DOHH2 (cell line): ENCODE data around the gene ENOPH1.

Source experiments
- H3F3A ChIP-seq: fragments of 200-600 bp; sonication (generic), shearing (Covaris generic); 2 replicates; pipeline ENCODE4 v1.6.0; 2016; ENCODE audit warnings: antibody characterized with exemption, mild to moderate bottlenecking; ENCODE audit not compliant: control insufficient read depth, insufficient read depth
- H3K27ac ChIP-seq: fragments of 200-600 bp; sonication (generic); 2 replicates; pipeline ENCODE4 v1.5.1; 2014; ENCODE audit warnings: low read depth, mild to moderate bottlenecking, low read length, moderate library complexity
- H3K27me3 ChIP-seq: fragments of 200-600 bp; sonication (generic); 2 replicates; pipeline ENCODE4 v1.6.1; 2014; ENCODE audit warnings: mild to moderate bottlenecking, low read length, mixed read lengths; ENCODE audit not compliant: control insufficient read depth
- H3K36me3 ChIP-seq: fragments of 200-600 bp; sonication (generic); 2 replicates; pipeline ENCODE4 v1.6.1; 2014; ENCODE audit warnings: mild to moderate bottlenecking, low read length, moderate library complexity, mixed read lengths; ENCODE audit not compliant: control insufficient read depth
- H3K4me1 ChIP-seq: fragments of 200-600 bp; sonication (generic); 2 replicates; pipeline ENCODE4 v1.6.1; 2014; ENCODE audit warnings: mild to moderate bottlenecking, low read length, mixed read lengths; ENCODE audit not compliant: control insufficient read depth
- H3K4me2 ChIP-seq: fragments of 200-600 bp; sonication (generic); 2 replicates; pipeline ENCODE4 v1.6.0; 2014; ENCODE audit warnings: mild to moderate bottlenecking, low read length, moderate library complexity
- H3K4me3 ChIP-seq: fragments of 200-600 bp; sonication (generic); 2 replicates; pipeline ENCODE4 v1.5.1; 2014; ENCODE audit warnings: mild to moderate bottlenecking, low read length, mixed read lengths
- H3K79me2 ChIP-seq: fragments of 200-600 bp; sonication (generic); 2 replicates; pipeline ENCODE4 v1.6.1; 2014; ENCODE audit warnings: mild to moderate bottlenecking, low read length, mixed read lengths; ENCODE audit not compliant: control insufficient read depth
- H3K9me2 ChIP-seq: fragments of 200-600 bp; sonication (generic); replicated peaks from 2 replicates; pipeline ENCODE4 v1.6.1; 2014; ENCODE audit warnings: mild to moderate bottlenecking, low read length, mixed read lengths; ENCODE audit not compliant: control insufficient read depth
- H3K9me3 ChIP-seq: fragments of 200-600 bp; sonication (generic); 2 replicates; pipeline ENCODE4 v1.6.1; 2014; ENCODE audit warnings: antibody characterized with exemption, low read length, mixed read lengths; ENCODE audit not compliant: control insufficient read depth, insufficient read depth
- H4K20me1 ChIP-seq: fragments of 200-600 bp; sonication (generic); 2 replicates; pipeline ENCODE4 v1.6.0; 2014; ENCODE audit warnings: low read depth, mild to moderate bottlenecking, antibody characterized with exemption, low read length, moderate library complexity; ENCODE audit not compliant: control insufficient read depth, insufficient read depth
- CTCF ChIP-seq: fragments of 200-600 bp; sonication (generic); IDR thresholded peaks from one replicate; pipeline ENCODE4 v1.5.1; 2014; ENCODE audit warnings: antibody characterized with exemption, mild to moderate bottlenecking, low read depth, low read length; ENCODE audit not compliant: poor library complexity, severe bottlenecking
- EZH2phosphoT487 ChIP-seq: fragments of 200-600 bp; sonication (generic); IDR thresholded peaks from 2 replicates; pipeline ENCODE4 v1.6.1; 2017; ENCODE audit warnings: borderline replicate concordance, mild to moderate bottlenecking, antibody characterized with exemption, low read length, moderate library complexity, mixed read lengths

ENOPH1 gene

GRCh38 chr4:82458729-82459128, 28.3 kb downstream of the ENOPH1 start:
- no peak overlapping the region for H3K4me2 ChIP-seq
- peaks cover 3% of the 10 kb centered on the region; the same call in 1 of the 2 replicates for H3K79me2 ChIP-seq
- H3K9me2 ChIP-seq, result no peaks in the 10 kb centered on the region
- peaks cover 27% of the 10 kb centered on the region for H3F3A ChIP-seq
- H3K4me3 ChIP-seq, result no peak overlapping the region
- H3K36me3 ChIP-seq, result peaks cover 85% of the 10 kb centered on the region
- H3K27ac ChIP-seq, result no peak overlapping the region
- peaks cover 16% of the 10 kb centered on the region for H3K4me1 ChIP-seq
- H4K20me1 ChIP-seq, result no peaks in the 10 kb centered on the region
- no peak for TF ChIP-seq EZH2phosphoT487
- no peak for TF ChIP-seq CTCF
- no peaks in the 10 kb centered on the region for H3K27me3 ChIP-seq
- no peaks in the 10 kb centered on the region for H3K9me3 ChIP-seq

GRCh38 chr4:82461710-82462109, 31.3 kb downstream of the ENOPH1 start:
- H4K20me1 ChIP-seq, result no peaks in the 10 kb centered on the region
- peaks cover 75% of the 10 kb centered on the region for H3K36me3 ChIP-seq
- H3K9me3 ChIP-seq, result no peaks in the 10 kb centered on the region
- no peak for TF ChIP-seq EZH2phosphoT487
- TF ChIP-seq CTCF, result no peak
- H3K4me3 ChIP-seq, result no peak overlapping the region
- H3K79me2 ChIP-seq, result no peaks in the 10 kb centered on the region
- no peak overlapping the region for H3K4me2 ChIP-seq
- no peak overlapping the region for H3K27ac ChIP-seq
- H3K4me1 ChIP-seq, result peaks cover 25% of the 10 kb centered on the region
- H3F3A ChIP-seq, result peaks cover 27% of the 10 kb centered on the region
- H3K27me3 ChIP-seq, result no peaks in the 10 kb centered on the region
- H3K9me2 ChIP-seq, result no peaks in the 10 kb centered on the region

- Histone ChIP-seq H3K9me3 (no peaks in the 10 kb centered on the region; the same call in 1 of the 2 replicates), H3K4me2 (no peak overlapping the region), H3K27ac (no peak overlapping the region), H3K36me3 (peaks cover 73% of the 10 kb centered on the region), H3K4me1 (peaks cover 25% of the 10 kb centered on the region), H3K27me3 (no peaks in the 10 kb centered on the region), H4K20me1 (no peaks in the 10 kb centered on the region), H3K79me2 (no peaks in the 10 kb centered on the region), H3K4me3 (no peak overlapping the region), H3F3A (peaks cover 27% of the 10 kb centered on the region), H3K9me2 (no peaks in the 10 kb centered on the region)
- TF ChIP-seq CTCF (peak; percentile 60), EZH2phosphoT487 (no peak)
These were observed 32.0 kb downstream of the ENOPH1 start for GRCh38 chr4:82462415-82462831.
